ENCODE data around the gene APOL4.
"Not testable (repeated sequence)": the region's sequence is repeated elsewhere in the genome, so short reads cannot be mapped to it uniquely, and the experiment has no call there.

- TF ChIP-seq, protein P1, sequence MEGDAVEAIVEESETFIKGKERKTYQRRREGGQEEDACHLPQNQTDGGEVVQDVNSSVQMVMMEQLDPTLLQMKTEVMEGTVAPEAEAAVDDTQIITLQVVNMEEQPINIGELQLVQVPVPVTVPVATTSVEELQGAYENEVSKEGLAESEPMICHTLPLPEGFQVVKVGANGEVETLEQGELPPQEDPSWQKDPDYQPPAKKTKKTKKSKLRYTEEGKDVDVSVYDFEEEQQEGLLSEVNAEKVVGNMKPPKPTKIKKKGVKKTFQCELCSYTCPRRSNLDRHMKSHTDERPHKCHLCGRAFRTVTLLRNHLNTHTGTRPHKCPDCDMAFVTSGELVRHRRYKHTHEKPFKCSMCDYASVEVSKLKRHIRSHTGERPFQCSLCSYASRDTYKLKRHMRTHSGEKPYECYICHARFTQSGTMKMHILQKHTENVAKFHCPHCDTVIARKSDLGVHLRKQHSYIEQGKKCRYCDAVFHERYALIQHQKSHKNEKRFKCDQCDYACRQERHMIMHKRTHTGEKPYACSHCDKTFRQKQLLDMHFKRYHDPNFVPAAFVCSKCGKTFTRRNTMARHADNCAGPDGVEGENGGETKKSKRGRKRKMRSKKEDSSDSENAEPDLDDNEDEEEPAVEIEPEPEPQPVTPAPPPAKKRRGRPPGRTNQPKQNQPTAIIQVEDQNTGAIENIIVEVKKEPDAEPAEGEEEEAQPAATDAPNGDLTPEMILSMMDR (IDR thresholded peaks at IDR 0.05; ENCODE audit: insufficient read depth, low read depth, low read length) = not testable (repeated sequence)
- not testable (repeated sequence) for TF ChIP-seq EZH2 (IDR thresholded peaks at IDR 0.05; ENCODE audit: insufficient read depth, low read length)
These were observed 48.8 kb upstream of the APOL4 start for GRCh38 chr22:36250292-36250960.

Measured in astrocyte (in vitro differentiated cells and primary cell).